ENCODE data around the gene TMEM247. TPM values are rescaled to one million over a fixed set of nuclear protein-coding genes. Genes with fewer than 3 reads are reported as not detected.

Gene TMEM247
- total and polyA plus RNA-seq, 2 of the 8 experiments (the other 6 are each of a cell fraction or from before 2014, with no cell fraction given) = not detected

GRCh38 chr2:46517485-46517884 lies 38.1 kb downstream of the TMEM247 start:
- Histone ChIP-seq H3K14ac (ENCODE audit: insufficient read length) (no peak overlapping the region), H3K9ac (replicated peaks in 1 of 4; ENCODE audit: extremely low read depth in 1 of 4, low read depth in 3 of 4, low read length in 3 of 4) (no peak overlapping the region), H2AK5ac (ENCODE audit: low read depth, low read length) (no peak overlapping the region), H3K56ac (replicated peaks; ENCODE audit: insufficient read length, low read depth, low read length) (no peak overlapping the region), H3K4me1 (replicated peaks in 1 of 4; ENCODE audit: control insufficient read depth in 3 of 4, insufficient read depth in 4 of 4, low read length in 3 of 4) (no peaks in the 10 kb centered on the region), H4K5ac (ENCODE audit: insufficient read length, low read depth, low read length) (no peak overlapping the region), H3K23ac (ENCODE audit: insufficient read length) (no peak overlapping the region), H2BK12ac (ENCODE audit: low read depth, low read length) (no peak overlapping the region), H3K79me1 (ENCODE audit: low read depth, low read length) (no peaks in the 10 kb centered on the region), H3K4me3 (ENCODE audit: extremely low read depth in 1 of 4, insufficient read depth in 2 of 4, low read depth in 3 of 4, low read length in 4 of 4) (no peak overlapping the region), H2BK120ac (replicated peaks; ENCODE audit: low read depth, low read length) (no peak overlapping the region), H2BK20ac (ENCODE audit: low read length) (no peak overlapping the region), H3K27ac (ENCODE audit: low read depth, low read length) (no peak overlapping the region), H3K36me3 (ENCODE audit: control insufficient read depth in 2 of 4, insufficient read depth in 4 of 4, low read length in 3 of 4) (no peaks in the 10 kb centered on the region; a peak in 1 of 8 replicates), H3K79me2 (ENCODE audit: control insufficient read depth in 1 of 2, insufficient read depth in 2 of 2, low read length in 2 of 2) (no peaks in the 10 kb centered on the region), H4K20me1 (replicated peaks in 1 of 2; ENCODE audit: control insufficient read depth in 1 of 2, insufficient read depth in 2 of 2, low read length in 2 of 2) (no peaks in the 10 kb centered on the region), H3K27me3 (replicated peaks in 1 of 4; ENCODE audit: control insufficient read depth in 3 of 4, extremely low read depth in 1 of 4, insufficient read depth in 3 of 4, low read length in 3 of 4) (no peaks in the 10 kb centered on the region), H3K4ac (replicated peaks; ENCODE audit: insufficient read length, low read depth, low read length) (no peak overlapping the region), H3K4me2 (ENCODE audit: insufficient read depth in 1 of 2, low read depth in 2 of 2, low read length in 2 of 2) (no peak overlapping the region), H2BK5ac (ENCODE audit: low read depth, low read length) (no peak overlapping the region), H3K9me3 (ENCODE audit: insufficient read depth in 2 of 2, low read depth in 1 of 2, low read length in 1 of 2) (no peaks in the 10 kb centered on the region), H2BK15ac (ENCODE audit: low read length) (no peak overlapping the region), H3K23me2 (ENCODE audit: low read depth, low read length) (no peaks in the 10 kb centered on the region), H2AFZ (ENCODE audit: low read length) (no peak overlapping the region), H3K18ac (ENCODE audit: extremely low read depth, low read length) (no peak overlapping the region), H4K8ac (ENCODE audit: extremely low read depth, insufficient read depth, low read length) (no peak overlapping the region), H4K91ac (replicated peaks; ENCODE audit: insufficient read length, low read length) (no peak overlapping the region)
- FAIRE-seq (no peak), DNase-seq (ENCODE audit: low read depth in 1 of 2, low spot score in 2 of 2) (no peak)
- POLR2A ChIA-PET (ENCODE audit: partially characterized antibody) = interaction anchor here (1.3 kb wide), 1 partner anchor 7 kb away, joined by 3 read pairs; no protein-coding TSS in a partner anchor
- WGBS, 2 experiments (ENCODE audit: extremely low coverage in 1 of 2, insufficient coverage in 1 of 2, insufficient read length in 1 of 2, insufficient replicate concordance in 2 of 2, low coverage in 1 of 2, low lambda C conversion rate in 2 of 2, missing lambda C conversion rate in 1 of 2) = 80% methylated on average over 1 of the region's 1 CpG; no CpG with 5 or more reads in 1 of the 2 experiments
- CTCF ChIA-PET (ENCODE audit: partially characterized antibody) = no interaction called here
- no peak for TF ChIP-seq RNF2 (IDR thresholded peaks at IDR 0.05; ENCODE audit: borderline replicate concordance, low read depth, low read length, missing control alignments, poor library complexity, severe bottlenecking)
- no peak for TF ChIP-seq CBX8 (IDR thresholded peaks at IDR 0.05; ENCODE audit: borderline replicate concordance, low read depth, low read length)
- TF ChIP-seq MAX (IDR thresholded peaks at IDR 0.05) = no peak
- no peak for TF ChIP-seq SAP30 (IDR thresholded peaks at IDR 0.05; ENCODE audit: insufficient read depth, insufficient replicate concordance, low read length)
- no peak for TF ChIP-seq CTBP2 (IDR thresholded peaks at IDR 0.05; ENCODE audit: borderline replicate concordance, insufficient read depth, insufficient read length, low read length)
- no peak for TF ChIP-seq TBP (IDR thresholded peaks at IDR 0.05; ENCODE audit: low read depth, low read length)
- TF ChIP-seq MAFK (IDR thresholded peaks at IDR 0.05; ENCODE audit: low read depth, low read length) = no peak
- no peak for TF ChIP-seq USF2 (IDR thresholded peaks at IDR 0.05; ENCODE audit: low read length)
- TF ChIP-seq GABPA (IDR thresholded peaks at IDR 0.05; ENCODE audit: borderline replicate concordance, insufficient read depth, low read length) = no peak
- no peak for TF ChIP-seq CHD1 (IDR thresholded peaks at IDR 0.05; ENCODE audit: low read depth, low read length)
- TF ChIP-seq SIN3A (conservative IDR thresholded peaks at IDR 0.05 in 1 of 2, IDR thresholded peaks at IDR 0.05 in 1 of 2; ENCODE audit: low read depth in 1 of 2, low read length in 2 of 2) = no peak
- no peak for TF ChIP-seq JUN (IDR thresholded peaks at IDR 0.05; ENCODE audit: low read depth, low read length)

Measured in H1 (cell line).